Embryonic facial prominence (tissue), 1 donor: ENCODE results near the gene TMEM200A.
"Not testable (repeated sequence)": the region's sequence is repeated elsewhere in the genome, so short reads cannot be mapped to it uniquely, and the experiment has no call there.

Experiments used
- DNase-seq: peaks from one replicate; pipeline ENCODE4 v3.0.0-alpha.2; 2016; ENCODE audit errors: extremely low spot score

Gene TMEM200A

DNA sequence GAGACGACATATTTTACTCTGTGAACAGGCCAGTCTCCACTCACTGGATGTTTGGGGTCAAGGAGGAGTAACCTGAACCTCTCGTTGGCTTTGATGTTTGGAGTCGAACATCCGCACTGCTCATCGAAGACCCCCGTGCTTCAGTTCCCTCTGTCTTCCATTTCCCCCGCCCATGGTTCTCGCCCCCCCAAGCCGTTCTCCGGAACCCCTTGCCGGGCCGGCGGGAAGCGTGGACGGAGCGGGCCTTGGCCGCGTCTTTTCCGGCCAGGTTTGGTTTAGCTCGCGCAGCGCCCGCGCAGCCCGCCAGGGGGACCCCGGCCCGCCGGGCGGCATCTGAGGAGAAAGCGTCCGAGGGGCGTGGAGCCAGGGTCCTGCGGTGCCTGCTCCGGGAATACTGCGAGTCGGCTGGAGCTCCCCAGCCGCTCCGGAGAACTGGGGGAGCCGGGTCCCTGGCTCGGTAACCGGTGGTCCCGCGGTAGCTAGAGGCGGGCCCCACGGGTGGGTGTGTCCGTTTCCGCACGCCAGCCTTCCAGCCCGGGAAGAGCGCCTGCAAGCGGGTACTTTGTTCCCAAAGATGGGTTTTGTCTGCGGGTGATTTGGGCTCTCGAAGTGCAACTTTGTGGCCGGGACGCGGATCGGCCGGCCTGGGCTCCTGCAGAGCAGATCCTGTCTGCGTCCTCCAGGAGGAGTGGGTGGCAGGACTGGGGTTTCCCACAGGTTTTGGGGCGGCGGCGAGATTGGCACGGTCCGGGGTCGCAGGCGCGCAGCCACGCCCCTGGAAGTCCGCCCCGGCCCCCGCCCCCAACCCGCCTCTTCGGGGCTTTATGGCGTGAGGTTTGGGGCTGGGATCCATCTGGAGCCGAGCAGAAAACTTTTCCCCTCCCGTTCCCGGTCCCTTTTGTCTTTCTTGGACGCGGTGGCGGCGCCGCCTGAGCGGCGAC, at the start of gene TMEM200A:
Gene TMEM200A (plus strand): TSS at position 852 of the 941 bp plus-strand sequence. CDS start 74,406 bp downstream, outside the sequence.
- DNase-seq: peak; percentile 44

DNA sequence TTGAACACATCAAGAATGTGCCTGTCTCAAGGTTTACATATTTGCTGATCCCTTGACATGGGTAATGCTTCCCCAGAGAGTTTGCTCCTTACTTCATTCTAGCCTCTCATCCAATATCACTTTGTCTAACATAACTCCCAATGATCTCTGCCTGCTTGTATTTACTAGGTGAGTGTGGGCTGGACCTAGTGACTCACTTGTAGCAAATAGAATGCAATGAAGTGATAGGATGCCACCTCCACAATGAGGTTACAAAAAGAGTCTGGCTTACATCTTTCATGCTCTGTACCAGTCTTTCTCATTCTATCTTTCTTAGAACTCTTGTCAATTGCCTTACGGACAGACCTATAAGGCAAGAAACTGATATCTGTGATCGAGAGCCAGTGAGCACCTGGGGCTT, 44.9 kb upstream of the TMEM200A start:
- no peak for DNase-seq

DNA sequence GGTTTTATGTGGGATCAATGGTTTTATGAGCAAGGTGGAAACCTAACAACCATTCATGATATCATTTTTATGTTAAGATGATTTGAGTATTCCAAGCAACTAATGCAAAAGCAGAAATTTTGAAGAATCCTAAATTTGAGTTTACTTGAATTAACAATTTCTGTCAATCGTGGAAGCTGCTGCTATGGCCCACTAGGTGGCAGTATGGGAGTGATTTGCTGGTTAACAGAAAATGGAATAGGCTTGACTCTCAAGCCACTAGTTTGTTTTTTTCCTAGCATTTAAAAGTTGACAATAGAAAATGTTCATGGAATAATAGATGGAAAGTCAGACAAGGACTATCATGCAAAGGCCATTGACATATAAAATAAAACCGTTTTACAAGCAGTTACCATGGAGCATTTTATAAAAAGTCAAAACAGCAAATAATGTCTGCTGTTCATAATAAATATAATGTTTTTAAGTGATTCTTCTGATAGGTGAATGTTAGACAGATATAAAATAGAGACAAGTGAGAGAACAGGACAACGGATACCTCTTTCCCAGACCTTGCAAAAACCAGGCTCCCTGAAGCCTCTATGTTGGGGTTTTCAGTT, 43.0 kb upstream of the TMEM200A start:
- peak; percentile 41 for DNase-seq

DNA sequence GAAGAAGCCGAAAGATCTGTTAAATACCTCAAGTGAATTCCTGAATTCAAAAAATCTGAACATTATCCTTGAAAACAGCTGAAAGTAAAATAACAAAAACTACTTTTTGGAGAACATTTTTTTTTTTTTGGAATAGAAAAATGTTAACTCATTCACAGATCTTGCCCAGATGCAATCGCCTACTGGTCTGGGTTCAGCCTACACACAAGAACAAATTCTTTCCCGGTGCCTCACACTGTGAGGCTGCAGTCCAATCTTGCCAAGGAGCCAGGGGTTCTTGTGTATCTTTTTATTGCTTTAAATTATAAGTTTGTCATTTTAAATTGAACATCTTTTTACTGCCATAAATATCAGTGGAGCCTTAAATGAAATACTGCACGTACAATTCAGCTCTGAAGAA, 41.2 kb upstream of the TMEM200A start:
- no peak for DNase-seq

- no peak for DNase-seq
Measured at GRCh38 chr6:130326496-130326895, 39.3 kb upstream of the TMEM200A start.

DNA sequence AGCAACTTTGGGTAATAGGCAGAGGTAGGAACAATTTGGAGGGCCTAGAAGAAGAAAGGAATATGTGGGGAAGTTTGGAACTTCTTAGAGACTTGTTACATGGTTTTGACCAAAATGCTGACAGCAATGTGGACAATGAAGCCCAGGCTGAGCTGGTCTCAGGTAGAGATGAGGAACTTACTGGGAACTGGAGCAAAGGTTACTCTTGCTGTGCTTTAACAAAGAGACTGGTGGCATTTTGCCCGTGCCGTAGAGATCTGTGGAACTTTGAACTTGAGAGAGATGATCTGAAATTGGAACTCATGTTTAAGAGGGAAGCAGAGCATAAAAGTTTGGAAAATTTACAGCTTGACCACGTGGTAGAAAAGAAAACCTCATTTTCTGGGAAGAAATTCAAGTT, 28.3 kb upstream of the TMEM200A start:
- no peak for DNase-seq

- not testable (repeated sequence) for DNase-seq
Measured at GRCh38 chr6:130346324-130346723, 19.5 kb upstream of the TMEM200A start.

GRCh38 chr6:130354322-130354721, 11.5 kb upstream of the TMEM200A start:
- no peak for DNase-seq

- DNase-seq: no peak
Measured at GRCh38 chr6:130355572-130355971, 10.2 kb upstream of the TMEM200A start.

- no peak for DNase-seq
Measured at GRCh38 chr6:130357436-130357835, 8.4 kb upstream of the TMEM200A start.

DNA sequence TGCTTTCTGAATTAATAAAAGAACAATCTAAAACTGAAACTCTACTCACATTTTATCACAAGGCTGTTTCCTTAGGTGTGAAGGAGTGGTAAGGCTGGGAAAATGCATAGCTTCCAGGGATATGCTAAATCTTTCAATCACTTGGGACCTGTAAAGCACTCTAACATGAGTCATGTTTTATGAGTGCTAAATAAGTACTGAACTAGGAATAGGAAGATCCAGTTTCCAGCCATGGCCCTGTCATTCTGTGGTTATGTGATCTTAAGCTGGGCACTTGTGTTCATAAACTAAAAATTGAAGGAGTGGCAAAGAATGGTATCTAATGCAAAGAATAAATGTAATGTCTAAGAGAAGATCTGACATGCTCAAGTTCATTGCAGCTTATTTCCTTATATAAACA, 6.1 kb upstream of the TMEM200A start:
- DNase-seq: no peak

- no peak for DNase-seq
Measured at GRCh38 chr6:130362128-130362527, 3.7 kb upstream of the TMEM200A start.

- no peak for DNase-seq
Measured at GRCh38 chr6:130364224-130364780, 1.5 kb upstream of the TMEM200A start.

DNA sequence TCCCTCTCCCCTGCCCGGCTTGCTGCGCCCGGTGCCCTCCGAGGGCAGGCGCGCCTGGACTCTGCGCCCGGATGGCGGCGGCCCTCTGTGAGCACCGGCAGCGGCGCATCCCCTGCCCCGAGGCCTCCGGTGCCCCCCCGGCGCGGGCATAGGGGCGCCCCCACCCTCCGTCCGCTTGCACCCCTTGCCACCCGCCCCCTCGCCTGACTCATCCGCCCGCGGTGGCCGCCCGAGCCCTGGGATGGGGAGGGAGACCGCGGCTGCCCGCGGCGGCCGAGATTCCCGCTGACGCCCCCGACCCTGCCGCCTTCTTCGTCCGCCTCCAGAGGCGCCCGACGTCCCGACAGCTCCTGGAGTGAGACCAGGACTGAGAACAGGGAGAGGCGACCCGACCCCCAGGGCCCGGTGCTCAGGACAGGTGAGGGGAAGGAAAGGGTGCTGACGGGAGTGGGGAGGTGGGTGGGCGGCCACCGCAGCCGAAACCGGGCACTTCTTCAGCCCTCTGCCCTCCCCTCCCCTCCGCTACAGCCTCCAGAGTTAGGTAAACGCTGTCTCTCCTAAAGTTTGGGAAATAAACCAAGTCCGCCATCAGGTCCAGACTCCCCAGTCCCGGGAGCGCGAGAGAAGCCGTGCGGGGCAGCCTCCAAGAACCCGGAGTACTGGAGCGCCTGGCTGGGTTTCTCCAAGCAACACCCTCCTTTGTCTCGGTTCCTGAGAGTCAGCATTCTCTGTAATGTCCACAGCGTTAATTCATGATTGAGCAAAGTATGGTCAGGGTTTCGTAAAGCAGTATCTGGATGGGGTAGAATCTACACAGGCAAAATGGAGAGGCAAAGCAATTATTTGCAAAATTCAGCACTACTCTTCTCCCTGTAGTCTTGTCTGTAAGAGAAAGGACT, 539 bp downstream of the TMEM200A start:
- no peak for DNase-seq

DNA sequence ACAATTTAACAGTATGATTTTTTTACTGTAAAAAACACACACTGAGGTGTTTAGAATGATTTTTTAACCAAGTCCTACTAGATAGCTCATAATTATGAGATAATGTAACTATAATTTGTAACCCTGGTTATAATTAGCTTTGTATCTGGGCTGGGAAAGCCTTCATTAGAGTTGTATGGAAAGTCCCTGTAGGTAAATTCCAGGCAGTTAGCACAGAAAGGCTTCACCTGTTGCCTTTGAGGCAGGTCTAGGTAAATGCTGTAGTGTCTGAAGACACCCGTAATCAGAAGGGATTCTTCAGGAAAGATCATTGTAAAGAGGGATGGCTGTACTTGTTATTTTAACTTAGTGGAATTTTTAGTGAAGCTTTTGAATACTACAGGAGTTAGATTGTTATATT, 1.9 kb downstream of the TMEM200A start:
- no peak for DNase-seq

DNA sequence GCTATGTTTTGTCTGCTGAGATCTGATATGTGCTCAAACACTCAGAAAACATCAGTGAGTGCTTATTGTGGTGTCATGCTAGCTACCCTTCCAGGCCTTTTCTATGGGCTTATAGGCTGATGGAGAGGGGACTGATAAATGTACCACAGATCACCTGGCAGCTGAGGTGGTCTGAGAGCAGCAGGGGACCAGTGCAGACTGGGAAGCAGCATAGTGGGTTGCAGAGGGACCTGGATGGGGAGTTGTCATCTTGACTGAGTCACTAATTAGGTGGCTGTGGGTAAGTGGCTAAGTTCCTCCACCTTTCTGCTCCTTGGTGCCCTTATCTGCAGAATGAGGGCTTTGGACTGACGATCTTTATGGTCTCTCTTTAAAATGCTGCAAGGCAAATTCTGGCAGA, 2.8 kb downstream of the TMEM200A start:
- no peak for DNase-seq

DNA sequence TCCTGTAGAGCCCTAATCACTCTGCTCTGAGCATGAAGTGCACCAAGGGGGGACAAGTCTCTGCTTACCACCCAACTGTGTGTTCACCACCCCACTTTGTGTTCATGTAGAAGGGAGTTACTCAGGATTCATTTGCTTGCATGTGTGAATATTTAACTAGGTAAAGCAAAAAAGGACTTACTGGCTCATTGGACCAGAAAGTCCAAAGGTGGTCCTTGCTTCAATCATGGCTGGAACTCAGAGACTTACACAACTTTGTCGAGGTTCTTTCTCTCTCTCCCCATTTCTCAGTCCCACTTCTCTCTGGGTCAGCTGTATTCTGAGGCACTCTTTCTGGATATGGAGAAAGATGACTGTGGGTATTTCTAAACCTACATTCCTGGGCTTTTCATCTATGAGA, 4.0 kb downstream of the TMEM200A start:
- DNase-seq: no peak

- no peak for DNase-seq
Measured at GRCh38 chr6:130371921-130372420, 6.2 kb downstream of the TMEM200A start.

GRCh38 chr6:130372786-130373185, 7.0 kb downstream of the TMEM200A start:
- DNase-seq: no peak

DNA sequence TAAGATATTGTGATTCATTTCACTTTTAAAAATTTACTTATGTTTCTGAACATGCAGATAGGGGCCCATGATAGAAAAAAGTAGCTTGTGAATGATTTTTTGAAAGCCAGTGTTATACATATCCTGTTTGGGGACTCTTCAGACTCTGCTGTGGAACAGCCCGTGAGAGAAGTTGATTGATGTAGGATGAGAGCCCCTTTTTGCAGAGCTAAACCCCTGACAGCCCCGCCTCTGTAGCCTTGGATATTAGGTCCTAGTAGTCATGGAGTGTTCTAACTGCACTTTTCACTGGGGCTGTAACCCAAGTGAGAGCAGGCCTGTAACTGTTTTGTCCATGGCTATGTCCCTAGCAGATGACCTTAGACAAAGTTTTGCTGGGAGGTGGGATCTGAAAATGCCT, 8.2 kb downstream of the TMEM200A start:
- DNase-seq: no peak

GRCh38 chr6:130376936-130377335, 11.1 kb downstream of the TMEM200A start:
- no peak for DNase-seq

DNA sequence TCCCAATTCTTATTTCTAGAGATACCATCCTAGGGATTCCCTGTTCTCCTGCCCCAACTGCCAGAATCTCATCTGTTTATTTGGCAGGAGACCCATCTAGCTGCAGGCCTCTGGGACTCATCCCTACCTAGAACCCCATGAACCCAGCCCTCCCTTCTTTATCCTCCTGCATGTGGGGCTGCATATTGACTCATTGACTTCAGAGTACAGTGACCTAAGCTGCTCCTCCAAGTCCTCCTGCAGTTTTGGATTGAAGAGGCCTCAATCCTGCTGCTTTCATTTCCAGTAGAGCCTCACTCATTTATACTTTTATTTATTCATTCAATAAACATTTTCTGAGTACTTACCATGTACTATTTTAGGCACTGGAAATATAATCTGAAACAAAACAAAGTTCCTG, 11.6 kb downstream of the TMEM200A start:
- DNase-seq: no peak
